HepG2 (cell line): ENCODE measurements around the gene TXNRD2. TPM values are rescaled to one million over a fixed set of nuclear protein-coding genes. Genes with fewer than 3 reads are reported as not detected.

Experiments
- ATAC-seq: fragments of 200-7000 bp; cut with Tn5 transposase; 3 replicates; pipeline ENCODE4 v1.9.1; 2020; ENCODE audit warnings: mild to moderate bottlenecking, moderate library complexity
- BruUV-seq: library from RNA; stranded (reverse); fragments of 400-500 nt; replicated peaks from 2 replicates; lab custom pipeline; 2021; lab: Mats Ljungman, UMichigan
- CTCF ChIA-PET: fragments of 300-600 bp; formaldehyde crosslinking; extraction: SDS; loops from one replicate; lab custom pipeline; 2021; ENCODE audit warnings: low total read pairs, inconsistent platforms, low intra/inter-chr PET ratio; lab: Yijun Ruan, JAX
- POLR2A ChIA-PET: fragments of 350-600 bp; sonication (Branson Sonifier 250); formaldehyde crosslinking; loops from one replicate; lab custom pipeline; 2020; ENCODE audit warnings: antibody characterized with exemption, inconsistent platforms; lab: Yijun Ruan, JAX
- DNase-seq: peaks from one replicate; pipeline ENCODE4 v3.0.0-alpha.2; 2015; ENCODE audit warnings: low spot score
- FAIRE-seq: peaks from 3 replicates; lab custom pipeline; 2011; peaks lifted over from hg19 to GRCh38; lab: Jason Lieb, UNC
- H2AFZ ChIP-seq: one replicate; pipeline ENCODE4 v1.6.1; 2011; ENCODE audit warnings: low read length, inconsistent platforms
- H3K27ac ChIP-seq: fragments of 300-600 bp; 3 replicates; pipeline ENCODE4 v1.8.0; 2011; ENCODE audit warnings: mixed run types, mild to moderate bottlenecking, mixed read lengths, low read length, inconsistent platforms; ENCODE audit not compliant: insufficient read depth; ENCODE audit errors: extremely low read length
- H3K27me3 ChIP-seq, 2 experiments: fragments of 200-600 bp in 1 of 2; 2 replicates in 1 of 2; 3 replicates in 1 of 2; pipeline versions ENCODE4 v1.6.0 to v1.8.0; 2011; ENCODE audit warnings: low read length in 2 of 2, mild to moderate bottlenecking in 2 of 2, moderate library complexity in 2 of 2, inconsistent platforms in 1 of 2; ENCODE audit not compliant: insufficient read depth in 2 of 2, control insufficient read depth in 1 of 2
- H3K36me3 ChIP-seq, 2 experiments: fragments of 200-600 bp in 1 of 2; replicated peaks in 1 of 2; 2 replicates in 1 of 2; 3 replicates in 1 of 2; pipeline versions ENCODE4 v1.5.1 to v1.8.0; 2011; ENCODE audit warnings: low read length in 2 of 2, inconsistent platforms in 1 of 2; ENCODE audit not compliant: insufficient read depth in 2 of 2, control insufficient read depth in 1 of 2
- H3K4me1 ChIP-seq: 2 replicates; pipeline ENCODE4 v1.5.1; 2012; ENCODE audit warnings: low read length, inconsistent platforms; ENCODE audit not compliant: insufficient read depth
- H3K4me2 ChIP-seq: 2 replicates; pipeline ENCODE4 v1.6.0; 2011; ENCODE audit warnings: low read depth, low read length, inconsistent platforms
- H3K4me3 ChIP-seq, 3 experiments: fragments of 200-600 bp in 1 of 3; sonication (generic), shearing (Covaris generic) in 1 of 3; replicated peaks in 1 of 3; 2 replicates each; pipeline ENCODE4 v1.5.1; 2011 to 2016; ENCODE audit warnings: low read length in 3 of 3, inconsistent platforms in 2 of 3, low read depth in 2 of 3, mild to moderate bottlenecking in 2 of 3, control low read depth in 1 of 3, mixed read lengths in 1 of 3; ENCODE audit not compliant: insufficient read depth in 1 of 3
- H3K79me2 ChIP-seq: one replicate; pipeline ENCODE4 v1.6.1; 2011; ENCODE audit warnings: low read length, inconsistent platforms; ENCODE audit not compliant: insufficient read depth
- H3K9ac ChIP-seq: 2 replicates; pipeline ENCODE4 v1.6.0; 2011; ENCODE audit warnings: mild to moderate bottlenecking, low read depth, low read length, inconsistent platforms; ENCODE audit not compliant: insufficient read depth
- H3K9me3 ChIP-seq: 2 replicates; pipeline ENCODE4 v1.5.1; 2012; ENCODE audit warnings: mild to moderate bottlenecking, low read length
- H4K20me1 ChIP-seq: 2 replicates; pipeline ENCODE4 v1.6.0; 2011; ENCODE audit warnings: inconsistent platforms, mild to moderate bottlenecking, low read length, moderate library complexity; ENCODE audit not compliant: insufficient read depth
- AKNA ChIP-seq: sonication (generic); formaldehyde crosslinking; IDR thresholded peaks from 2 replicates; pipeline ENCODE4 v1.4.0; 2020; ENCODE audit warnings: missing genetic modification reagents, borderline replicate concordance
- ARNT2 ChIP-seq: sonication (generic); formaldehyde crosslinking; IDR thresholded peaks from 2 replicates; pipeline ENCODE4 v1.8.0; 2022; ENCODE audit warnings: mild to moderate bottlenecking, low read depth, missing genetic modification reagents, moderate library complexity
- BORCS8-MEF2B ChIP-seq: sonication (generic); formaldehyde crosslinking; IDR thresholded peaks from 2 replicates; pipeline ENCODE4 v1.8.0; 2022; ENCODE audit warnings: mild to moderate bottlenecking, missing genetic modification reagents
- KDM5A ChIP-seq: fragments of 200-600 bp; sonication (generic); IDR thresholded peaks from 2 replicates; pipeline ENCODE4 v1.7.0; 2018; ENCODE audit warnings: antibody characterized with exemption, mild to moderate bottlenecking, low read length, borderline replicate concordance
- ZNF317 ChIP-seq: sonication (generic); formaldehyde crosslinking; IDR thresholded peaks from 2 replicates; pipeline ENCODE4 v1.5.0; 2020; ENCODE audit warnings: mild to moderate bottlenecking, missing genetic modification reagents
- ZNF564 ChIP-seq: sonication (generic); formaldehyde crosslinking; IDR thresholded peaks from 2 replicates; pipeline ENCODE4 v1.8.1; 2023; ENCODE audit warnings: mild to moderate bottlenecking, missing genetic modification reagents
- ZNF772 ChIP-seq: sonication (generic); formaldehyde crosslinking; IDR thresholded peaks from 2 replicates; pipeline ENCODE4 v1.5.0; 2020; ENCODE audit warnings: mild to moderate bottlenecking, missing genetic modification reagents
- WGBS: methylation state at CpG from one replicate; pipeline ENCODE4 v1.1.6; 2017; ENCODE audit warnings: low lambda C conversion rate; 5-methylcytosine and 5-hydroxymethylcytosine counted together
- in situ Hi-C: cut with HindIII; loops from 2 replicates; pipeline ENCODE4 v1.10.0; 2017; ENCODE audit warnings: low pct_unique_long_range_greater_than_20kb; ENCODE audit not compliant: extremely low pct_ligation_motif_present
- intact Hi-C: fragments of 100-400 bp; cut with micrococcal nuclease; formaldehyde crosslinking; loops from one replicate; pipeline ENCODE4 v1.10.0; 2022; ENCODE audit not compliant: unreplicated experiment
- polyA plus RNA-seq, 8 experiments: library from polyadenylated mRNA; depleted of rRNA in 3 of 8; stranded (reverse) in 7 of 8; unstranded in 1 of 8; fragments of >200 nt; fragmentation: Illumina TruSeq in 4 of 8; extraction: Trizol in 4 of 8; gene quantifications; 2 replicates each; pipeline versions ENCODE4 v1.2.1 to v1.2.3, GENCODE V29; 2011 to 2016; ENCODE audit warnings: low read depth in 4 of 8, missing spikeins in 1 of 8, mixed read lengths in 1 of 8; ENCODE audit not compliant: insufficient read depth in 1 of 8
- total RNA-seq, 5 experiments: library from RNA; depleted of rRNA; stranded (reverse); fragments of >200 nt; fragmentation: Illumina TruSeq; extraction: Trizol; gene quantifications; 2 replicates each; pipeline ENCODE4 v1.2.3, GENCODE V29; 2016; ENCODE audit warnings: low read depth in 1 of 5
- TF ChIP-seq, protein P1 (sequence below): sonication (generic); formaldehyde crosslinking; IDR thresholded peaks from 2 replicates; pipeline ENCODE4 v1.4.0; 2020; ENCODE audit warnings: missing genetic modification reagents
- TF ChIP-seq, protein P2 (sequence below): sonication (generic); formaldehyde crosslinking; IDR thresholded peaks from 2 replicates; pipeline ENCODE4 v1.8.0; 2022; ENCODE audit warnings: missing genetic modification reagents, mild to moderate bottlenecking, moderate library complexity, borderline replicate concordance

TXNRD2 gene
- total and polyA plus RNA-seq, 2 of the 13 experiments (the other 11 are each of a cell fraction or from before 2014, with no cell fraction given) = 17.5 to 18.6 TPM

- 0 out of 2 replicates have a peak, but pooled peaks have one; percentile 12 for TF ChIP-seq BORCS8-MEF2B (CRISPR knock-in tag)
- no peak for TF ChIP-seq KDM5A
- TF ChIP-seq, protein P1, sequence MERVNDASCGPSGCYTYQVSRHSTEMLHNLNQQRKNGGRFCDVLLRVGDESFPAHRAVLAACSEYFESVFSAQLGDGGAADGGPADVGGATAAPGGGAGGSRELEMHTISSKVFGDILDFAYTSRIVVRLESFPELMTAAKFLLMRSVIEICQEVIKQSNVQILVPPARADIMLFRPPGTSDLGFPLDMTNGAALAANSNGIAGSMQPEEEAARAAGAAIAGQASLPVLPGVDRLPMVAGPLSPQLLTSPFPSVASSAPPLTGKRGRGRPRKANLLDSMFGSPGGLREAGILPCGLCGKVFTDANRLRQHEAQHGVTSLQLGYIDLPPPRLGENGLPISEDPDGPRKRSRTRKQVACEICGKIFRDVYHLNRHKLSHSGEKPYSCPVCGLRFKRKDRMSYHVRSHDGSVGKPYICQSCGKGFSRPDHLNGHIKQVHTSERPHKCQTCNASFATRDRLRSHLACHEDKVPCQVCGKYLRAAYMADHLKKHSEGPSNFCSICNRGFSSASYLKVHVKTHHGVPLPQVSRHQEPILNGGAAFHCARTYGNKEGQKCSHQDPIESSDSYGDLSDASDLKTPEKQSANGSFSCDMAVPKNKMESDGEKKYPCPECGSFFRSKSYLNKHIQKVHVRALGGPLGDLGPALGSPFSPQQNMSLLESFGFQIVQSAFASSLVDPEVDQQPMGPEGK (CRISPR knock-in tag) = no peak
Measured at GRCh38 chr22:19960491-19961200, 19.0 kb upstream of the TXNRD2 start (continued).

GRCh38 chr22:19959587-19960490, 18.2 kb upstream of the TXNRD2 start:
- peak overlapping the region; percentile 75 for H3K9ac ChIP-seq
- DNase-seq (no peak), ATAC-seq (peak; percentile 57), FAIRE-seq (no peak)
- in situ Hi-C loops (no loop called here), intact Hi-C loops (no loop called here)
- ChIA-PET CTCF (no interaction called here), POLR2A (interaction anchor here (0.6 to 2.8 kb wide), 7 partner anchors 10 to 104 kb away, joined by 3 to 14 read pairs (median 5); partner anchors contain the start of genes COMT and TXNRD2)
- WGBS = 2% methylated on average over 5 of the region's 13 CpGs
- no peaks in the 10 kb centered on the region for H3K9me3 ChIP-seq
- H3K27ac ChIP-seq = peak overlapping the region; percentile 99
- H3K36me3 ChIP-seq = peaks cover 4 to 16% of the 10 kb centered on the region in 2 experiments; a peak in 3 of 5 replicates
- peak overlapping the region; percentile 100 for H3K4me2 ChIP-seq
- H3K4me3 ChIP-seq = peak overlapping the region; percentile 15 to 83 (median 32)
- peaks cover 12% of the 10 kb centered on the region for H3K79me2 ChIP-seq
- H3K4me1 ChIP-seq = peaks cover 63% of the 10 kb centered on the region
- H3K27me3 ChIP-seq = no peaks in the 10 kb centered on the region
- TSS peak; percentile 56 for BruUV-seq
- no peak overlapping the region for H2AFZ ChIP-seq
- no peaks in the 10 kb centered on the region for H4K20me1 ChIP-seq
- TF ChIP-seq ZNF317 (CRISPR knock-in tag) = peak; percentile 86
- TF ChIP-seq AKNA (CRISPR knock-in tag) = no peak
- peak; percentile 83; the same call in 1 of the 2 replicates for TF ChIP-seq ZNF564 (CRISPR knock-in tag)
- TF ChIP-seq, protein P2, sequence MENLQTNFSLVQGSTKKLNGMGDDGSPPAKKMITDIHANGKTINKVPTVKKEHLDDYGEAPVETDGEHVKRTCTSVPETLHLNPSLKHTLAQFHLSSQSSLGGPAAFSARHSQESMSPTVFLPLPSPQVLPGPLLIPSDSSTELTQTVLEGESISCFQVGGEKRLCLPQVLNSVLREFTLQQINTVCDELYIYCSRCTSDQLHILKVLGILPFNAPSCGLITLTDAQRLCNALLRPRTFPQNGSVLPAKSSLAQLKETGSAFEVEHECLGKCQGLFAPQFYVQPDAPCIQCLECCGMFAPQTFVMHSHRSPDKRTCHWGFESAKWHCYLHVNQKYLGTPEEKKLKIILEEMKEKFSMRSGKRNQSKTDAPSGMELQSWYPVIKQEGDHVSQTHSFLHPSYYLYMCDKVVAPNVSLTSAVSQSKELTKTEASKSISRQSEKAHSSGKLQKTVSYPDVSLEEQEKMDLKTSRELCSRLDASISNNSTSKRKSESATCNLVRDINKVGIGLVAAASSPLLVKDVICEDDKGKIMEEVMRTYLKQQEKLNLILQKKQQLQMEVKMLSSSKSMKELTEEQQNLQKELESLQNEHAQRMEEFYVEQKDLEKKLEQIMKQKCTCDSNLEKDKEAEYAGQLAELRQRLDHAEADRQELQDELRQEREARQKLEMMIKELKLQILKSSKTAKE (CRISPR knock-in tag) = no peak
- 0 out of 2 replicates have a peak, but pooled peaks have one; percentile 34 for TF ChIP-seq ARNT2 (CRISPR knock-in tag)
- TF ChIP-seq ZNF772 = 0 out of 2 replicates have a peak, but pooled peaks have one; percentile 27
